HG03175 (cell line): Measurements from ENCODE around the gene POM121C.
A peak's percentile ranks its signal among the peaks of the same experiment; 100 is the strongest.
"Not testable (repeated sequence)": the region's sequence is repeated elsewhere in the genome, so short reads cannot be mapped to it uniquely, and the experiment has no call there.

Experiments used
- ATAC-seq: cut with Tn5 transposase; IDR thresholded peaks from one replicate; pipeline ENCODE4 v1.9.1; 2021; ENCODE audit warnings: mild to moderate bottlenecking, moderate library complexity; ENCODE audit not compliant: unreplicated experiment

POM121C gene

DNA sequence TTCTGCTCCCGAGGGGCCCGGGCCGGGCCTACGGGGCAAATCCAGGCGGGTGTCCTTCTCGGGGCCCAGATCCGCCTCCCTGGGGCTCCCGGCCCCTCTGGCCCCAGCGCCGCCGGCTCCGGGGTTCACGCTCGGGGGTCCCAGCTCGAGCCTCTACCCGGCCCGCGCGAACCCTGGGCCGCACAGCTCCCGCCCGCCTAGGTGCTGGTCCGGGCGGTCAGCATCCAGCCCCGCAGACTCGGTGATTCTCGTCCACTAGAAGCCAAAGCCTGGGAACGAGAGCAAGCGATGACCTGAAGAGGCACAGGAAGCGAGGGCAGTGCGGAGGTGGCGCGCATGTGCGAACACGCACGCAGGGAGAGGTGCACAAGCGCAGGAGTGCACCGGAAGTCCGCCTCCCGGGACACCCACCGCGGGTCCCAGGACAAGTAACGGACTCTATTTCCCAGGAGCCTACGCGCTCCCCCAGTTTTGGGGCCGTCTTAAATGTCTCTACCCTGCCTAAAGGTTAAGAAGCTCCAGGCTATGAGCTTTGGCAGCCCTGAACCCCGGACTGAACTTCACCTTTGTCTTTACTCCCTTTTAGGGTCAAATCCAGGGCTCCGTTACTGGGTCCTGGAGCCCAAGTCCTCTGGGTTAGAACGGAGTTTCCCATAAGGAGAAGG, at the start of gene POM121C:
Gene POM121C (minus strand): TSS at position 321 of the 665 bp plus-strand sequence. CDS start 44,803 bp downstream, outside the sequence.
- peak; percentile 97 for ATAC-seq

GRCh38 chr7:75534727-75535307, 48.7 kb upstream of the POM121C start:
- ATAC-seq, result peak; percentile 86

DNA sequence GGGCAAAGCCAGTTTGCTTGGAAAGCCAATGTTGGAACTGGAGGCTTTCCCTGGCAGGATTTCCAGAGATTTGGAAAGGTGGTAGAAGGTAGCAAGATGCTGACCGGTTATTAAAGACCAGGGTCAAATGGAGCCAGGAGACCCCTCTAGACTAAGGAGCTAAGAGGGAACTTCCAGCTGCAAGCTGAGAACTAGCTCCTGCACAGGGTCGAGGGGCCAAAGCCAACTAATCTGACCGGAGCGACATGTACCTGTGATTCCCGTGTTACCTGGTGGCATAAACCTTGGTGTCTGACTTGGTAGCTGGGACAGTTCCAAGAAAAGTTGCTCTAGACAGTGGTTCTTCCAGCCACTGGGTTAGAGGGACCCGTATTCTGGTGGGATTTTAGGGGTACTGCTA, 47.8 kb upstream of the POM121C start:
- ATAC-seq, result no peak

GRCh38 chr7:75532639-75533038, 46.5 kb upstream of the POM121C start:
- no peak for ATAC-seq

- no peak for ATAC-seq
Measured at GRCh38 chr7:75531359-75531821, 45.3 kb upstream of the POM121C start.

- ATAC-seq, result not testable (repeated sequence)
Measured at GRCh38 chr7:75527224-75527722, 41.2 kb upstream of the POM121C start.

DNA sequence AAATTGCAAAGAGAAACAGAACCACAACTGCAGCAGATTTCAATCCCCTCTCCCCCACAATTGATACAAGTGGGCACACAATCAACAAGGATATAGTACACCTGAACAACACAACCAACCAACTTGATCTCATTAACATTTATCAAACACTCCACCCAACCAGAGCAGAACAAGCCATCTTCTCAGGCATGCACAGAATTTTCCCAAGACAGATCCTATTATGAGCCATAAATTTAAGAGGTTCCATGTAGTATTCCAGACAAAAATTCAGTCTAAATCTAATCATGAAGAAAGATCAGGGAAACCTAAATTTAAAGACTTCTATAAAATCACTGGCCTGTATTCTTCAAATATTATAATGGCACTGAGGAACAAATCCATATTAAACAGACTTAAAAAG, 35.6 kb upstream of the POM121C start:
- not testable (repeated sequence) for ATAC-seq

- ATAC-seq, result not testable (repeated sequence)
Measured at GRCh38 chr7:75518842-75519241, 32.7 kb upstream of the POM121C start.

DNA sequence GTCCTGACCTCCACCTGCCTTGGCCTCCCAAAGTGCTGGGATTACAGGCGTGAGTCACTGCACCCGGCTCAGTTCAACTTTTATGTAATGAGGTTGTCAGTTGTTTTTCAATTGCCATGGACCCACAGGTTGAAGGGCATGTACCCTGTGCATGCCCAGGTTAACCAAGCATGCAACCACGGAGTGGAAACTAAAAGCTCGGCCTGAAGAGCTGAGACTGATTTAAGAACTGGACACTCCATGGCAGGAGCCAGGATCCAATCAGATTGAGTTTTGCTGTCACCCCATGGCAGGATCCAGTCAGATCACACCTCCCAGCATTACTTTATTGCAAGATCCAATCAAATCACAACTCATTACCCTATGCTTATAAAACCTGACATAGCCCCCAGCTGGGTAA, 22.9 kb upstream of the POM121C start:
- not testable (repeated sequence) for ATAC-seq

DNA sequence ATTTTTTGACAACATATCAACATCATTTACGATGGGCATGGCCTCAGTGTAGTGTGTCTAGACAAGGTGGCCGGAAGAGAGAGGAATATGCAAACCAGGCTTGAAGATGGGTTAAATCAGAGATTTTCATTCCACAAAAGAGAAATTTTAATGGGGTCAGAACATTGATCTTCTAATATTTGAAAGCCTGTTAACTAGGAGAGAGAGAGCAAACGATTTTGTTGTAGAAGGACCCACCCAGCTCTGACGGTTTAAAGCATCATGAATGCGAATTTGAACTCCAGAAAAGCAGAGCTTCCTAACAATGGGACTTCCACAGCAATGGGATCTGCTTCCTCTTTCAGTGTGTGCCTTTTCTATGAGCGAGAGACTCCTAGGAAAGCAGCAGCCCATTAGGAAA, 5.9 kb upstream of the POM121C start, which contains the start of gene SPDYE5:
Gene SPDYE5 (plus strand): TSS at position 301 of the 400 bp plus-strand sequence. CDS start 1,728 bp downstream, outside the sequence.
- ATAC-seq, result not testable (repeated sequence)

- ATAC-seq, result not testable (repeated sequence)
Measured at GRCh38 chr7:75485355-75485978, 632 bp downstream of the POM121C start.

DNA sequence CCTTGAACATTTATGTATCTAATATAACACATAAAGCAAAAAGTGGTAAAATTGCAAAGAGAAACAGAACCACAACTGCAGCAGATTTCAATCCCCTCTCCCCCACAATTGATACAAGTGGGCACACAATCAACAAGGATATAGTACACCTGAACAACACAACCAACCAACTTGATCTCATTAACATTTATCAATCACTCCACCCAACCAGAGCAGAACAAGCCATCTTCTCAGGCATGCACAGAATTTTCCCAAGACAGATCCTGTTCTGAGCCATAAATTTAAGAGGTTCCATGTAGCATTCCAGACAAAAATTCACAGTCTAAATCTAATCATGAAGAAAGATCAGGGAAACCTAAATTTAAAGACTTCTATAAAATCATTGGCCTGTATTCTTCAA, 5.8 kb downstream of the POM121C start:
- not testable (repeated sequence) for ATAC-seq

DNA sequence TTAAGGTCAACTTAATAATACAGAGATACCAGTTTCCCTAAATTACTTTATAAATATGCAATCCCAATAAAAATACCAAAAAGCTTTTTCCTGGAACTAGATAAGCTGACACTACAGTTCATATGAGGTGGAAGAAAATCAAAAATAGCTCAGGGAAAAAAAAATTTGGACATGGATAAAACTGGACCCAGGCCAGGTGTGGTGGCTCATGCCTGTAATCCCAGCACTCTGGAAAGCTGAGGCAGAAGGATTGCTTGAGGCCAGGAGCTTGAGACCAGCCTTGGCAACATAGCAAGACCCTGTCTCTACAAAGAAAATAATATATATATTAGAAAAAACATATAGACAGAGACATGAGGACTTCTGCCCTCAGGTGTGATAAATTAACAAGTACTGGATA, 8.6 kb downstream of the POM121C start:
- not testable (repeated sequence) for ATAC-seq

GRCh38 chr7:75470166-75470565, 15.9 kb downstream of the POM121C start:
- not testable (repeated sequence) for ATAC-seq

GRCh38 chr7:75460541-75460940, 25.6 kb downstream of the POM121C start:
- ATAC-seq, result not testable (repeated sequence)

- ATAC-seq, result not testable (repeated sequence)
Measured at GRCh38 chr7:75458034-75458433, 28.1 kb downstream of the POM121C start.

DNA sequence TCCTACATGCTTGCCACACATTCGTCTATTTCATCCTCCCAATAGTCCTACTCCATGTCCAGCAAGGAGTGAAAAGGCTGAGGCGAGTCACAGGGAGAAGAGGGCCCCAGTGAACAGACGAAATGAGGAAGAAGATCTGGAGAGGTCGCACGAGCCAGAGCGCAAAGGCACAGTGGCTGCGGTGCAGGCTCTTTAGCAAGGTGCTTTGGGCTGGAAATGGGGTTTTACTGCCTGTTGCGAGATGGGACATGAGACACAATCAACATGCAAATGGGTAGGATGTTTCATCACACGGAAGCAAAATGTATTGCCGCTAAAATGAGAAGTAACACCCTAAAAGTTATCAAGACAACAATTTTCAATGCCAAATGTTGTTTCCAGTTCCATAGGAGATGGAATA, 29.7 kb downstream of the POM121C start:
- ATAC-seq, result not testable (repeated sequence)

DNA sequence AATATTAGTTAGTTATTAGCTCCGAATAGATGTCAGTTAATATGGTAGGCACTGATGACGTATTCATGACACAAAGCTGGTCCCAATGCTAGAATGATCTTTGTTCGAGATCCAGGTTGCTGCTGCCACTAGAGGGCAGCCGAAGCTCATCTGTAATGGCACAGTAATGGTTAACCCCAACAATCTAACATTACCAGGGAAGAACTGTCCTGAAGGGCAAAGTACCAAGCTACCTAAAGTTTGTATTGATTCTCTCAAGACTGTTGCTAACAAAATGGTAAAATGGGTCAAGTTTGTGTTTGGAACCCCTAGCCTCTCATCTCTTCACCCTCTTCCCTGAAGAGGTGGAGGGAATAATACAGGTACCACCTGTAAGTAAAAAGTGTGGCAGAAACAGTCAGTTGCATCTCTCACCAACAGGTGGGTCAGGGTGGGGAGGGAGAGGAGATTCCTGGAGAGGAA, 33.6 kb downstream of the POM121C start:
- peak; percentile 88 for ATAC-seq

DNA sequence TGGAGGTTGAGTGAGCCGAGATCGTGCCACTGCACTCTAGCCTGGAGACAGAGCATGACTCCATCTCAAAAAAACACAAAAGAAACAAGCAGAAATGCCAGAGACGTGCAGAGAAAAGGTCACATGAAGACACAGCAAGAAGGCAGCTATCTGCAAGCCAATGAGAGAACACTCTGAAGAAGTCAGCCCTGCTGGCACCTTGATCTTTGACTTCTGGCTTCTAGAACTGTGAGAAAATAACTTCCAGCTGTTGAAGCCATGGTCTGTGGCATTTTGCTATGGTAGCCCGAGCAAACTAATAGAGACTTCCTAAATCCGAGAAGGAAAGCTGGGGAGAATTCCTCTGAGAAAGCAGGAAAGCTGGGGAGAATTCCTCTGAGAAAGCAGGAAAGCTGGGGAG, 36.2 kb downstream of the POM121C start:
- not testable (repeated sequence) for ATAC-seq

GRCh38 chr7:75442465-75443111, 43.5 kb downstream of the POM121C start:
- ATAC-seq, result peak; percentile 88

GRCh38 chr7:75442101-75442464, 44.0 kb downstream of the POM121C start:
- ATAC-seq, result not testable (repeated sequence)
